H1 (cell line): ENCODE measurements around the gene STX8. TPM values are rescaled to one million over a fixed set of nuclear protein-coding genes. Genes with fewer than 3 reads are reported as not detected.

Source experiments
- ATF2 ChIP-seq: IDR thresholded peaks from 2 replicates; pipeline ENCODE4 v1.6.1; 2012; ENCODE audit warnings: low read length, inconsistent platforms
- KDM5A ChIP-seq: fragments of 200-600 bp; IDR thresholded peaks from 2 replicates; pipeline ENCODE4 v1.7.1; 2012; ENCODE audit warnings: mild to moderate bottlenecking, low read length, inconsistent platforms, mixed read lengths
- MAFK ChIP-seq: IDR thresholded peaks from 2 replicates; pipeline ENCODE4 v1.6.1; 2012; ENCODE audit warnings: low read depth, mild to moderate bottlenecking, improper control_type of control experiment, low read length
- SP2 ChIP-seq: IDR thresholded peaks from 2 replicates; pipeline ENCODE4 v1.6.1; 2012; ENCODE audit warnings: mild to moderate bottlenecking, low read length, inconsistent platforms
- polyA plus RNA-seq, 7 experiments: library from polyadenylated mRNA; depleted of rRNA in 3 of 7; stranded (reverse) in 5 of 7; unstranded in 2 of 7; fragments of >200 nt in 5 of 7; fragments of 200-250 nt in 2 of 7; gene quantifications; 1 replicate in 5 of 7; 2 replicates in 1 of 7; 4 replicates in 1 of 7; pipeline versions ENCODE4 v1.2.1 to v1.2.3, GENCODE V29; 2011 to 2013; ENCODE audit warnings: missing spikeins in 2 of 7, mixed read lengths in 2 of 7
- total RNA-seq: library from RNA; stranded (reverse); fragmentation: NEBNext Ultra II Directional; extraction: Animal tissue kit (Norgen Biotek cat#: 25700); gene quantifications from 2 replicates; pipeline ENCODE4 v1.2.1, GENCODE V29; 2021
- TF ChIP-seq, protein P1 (sequence below), 3 experiments: IDR thresholded peaks; 1 replicate in 2 of 3; 2 replicates in 1 of 3; pipeline versions ENCODE4 v1.5.1 to v1.6.1; 2011; ENCODE audit warnings: low read length in 3 of 3, mild to moderate bottlenecking in 3 of 3, inconsistent platforms in 2 of 3, low read depth in 1 of 3, moderate library complexity in 1 of 3; ENCODE audit not compliant: insufficient read depth in 1 of 3; ENCODE audit errors: control extremely low read depth in 1 of 3

The STX8 gene
- total and polyA plus RNA-seq, 2 of the 8 experiments (the other 6 are each of a cell fraction or from before 2014, with no cell fraction given), result 22.8 to 42.5 TPM

- TF ChIP-seq ATF2 (no peak), SP2 (no peak), MAFK (no peak), KDM5A (no peak)
- TF ChIP-seq, protein P1, sequence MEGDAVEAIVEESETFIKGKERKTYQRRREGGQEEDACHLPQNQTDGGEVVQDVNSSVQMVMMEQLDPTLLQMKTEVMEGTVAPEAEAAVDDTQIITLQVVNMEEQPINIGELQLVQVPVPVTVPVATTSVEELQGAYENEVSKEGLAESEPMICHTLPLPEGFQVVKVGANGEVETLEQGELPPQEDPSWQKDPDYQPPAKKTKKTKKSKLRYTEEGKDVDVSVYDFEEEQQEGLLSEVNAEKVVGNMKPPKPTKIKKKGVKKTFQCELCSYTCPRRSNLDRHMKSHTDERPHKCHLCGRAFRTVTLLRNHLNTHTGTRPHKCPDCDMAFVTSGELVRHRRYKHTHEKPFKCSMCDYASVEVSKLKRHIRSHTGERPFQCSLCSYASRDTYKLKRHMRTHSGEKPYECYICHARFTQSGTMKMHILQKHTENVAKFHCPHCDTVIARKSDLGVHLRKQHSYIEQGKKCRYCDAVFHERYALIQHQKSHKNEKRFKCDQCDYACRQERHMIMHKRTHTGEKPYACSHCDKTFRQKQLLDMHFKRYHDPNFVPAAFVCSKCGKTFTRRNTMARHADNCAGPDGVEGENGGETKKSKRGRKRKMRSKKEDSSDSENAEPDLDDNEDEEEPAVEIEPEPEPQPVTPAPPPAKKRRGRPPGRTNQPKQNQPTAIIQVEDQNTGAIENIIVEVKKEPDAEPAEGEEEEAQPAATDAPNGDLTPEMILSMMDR (IDR thresholded peaks at IDR 0.05; ENCODE audit: control extremely low read depth in 1 of 3, insufficient read depth in 1 of 3, low read depth in 1 of 3, low read length in 3 of 3), result no peak
Observed at GRCh38 chr17:9468532-9468931, 107.1 kb downstream of the STX8 start (continued).
